ENCODE data around the gene PPP2R5E.
"Not testable (repeated sequence)": the region's sequence is repeated elsewhere in the genome, so short reads cannot be mapped to it uniquely, and the experiment has no call there.

PPP2R5E gene

GRCh38 chr14:63543000-63543825, at the start of gene PPP2R5E:
TSS of gene PPP2R5E (minus strand) at chr14:63543377. CDS start at chr14:63539685, 3,692 bp downstream.
- DNase-seq: peak; percentile 99

- not testable (repeated sequence) for DNase-seq
Observed at GRCh38 chr14:63583046-63583445, 39.9 kb upstream of the PPP2R5E start.

- DNase-seq: no peak
Observed at GRCh38 chr14:63581491-63581890, 38.3 kb upstream of the PPP2R5E start.

- DNase-seq: no peak
Observed at GRCh38 chr14:63578300-63578699, 35.1 kb upstream of the PPP2R5E start.

- DNase-seq: no peak
Observed at GRCh38 chr14:63573581-63573980, 30.4 kb upstream of the PPP2R5E start.

GRCh38 chr14:63565448-63565847, 22.3 kb upstream of the PPP2R5E start:
- no peak for DNase-seq

- DNase-seq: no peak
Observed at GRCh38 chr14:63564318-63564717, 21.1 kb upstream of the PPP2R5E start.

GRCh38 chr14:63563370-63564026, 20.3 kb upstream of the PPP2R5E start:
- DNase-seq: no peak

- DNase-seq: no peak
Observed at GRCh38 chr14:63562405-63562804, 19.2 kb upstream of the PPP2R5E start.

- no peak for DNase-seq
Observed at GRCh38 chr14:63555572-63555971, 12.4 kb upstream of the PPP2R5E start.

- DNase-seq: no peak
Observed at GRCh38 chr14:63551332-63551731, 8.2 kb upstream of the PPP2R5E start.

GRCh38 chr14:63547798-63548335, 4.7 kb upstream of the PPP2R5E start:
- DNase-seq: no peak

- DNase-seq: no peak
Observed at GRCh38 chr14:63545431-63545830, 2.3 kb upstream of the PPP2R5E start.

- no peak for DNase-seq
Observed at GRCh38 chr14:63544591-63545299, 1.6 kb upstream of the PPP2R5E start.

- DNase-seq: no peak
Observed at GRCh38 chr14:63543826-63544406, 739 bp upstream of the PPP2R5E start.

- no peak for DNase-seq
Observed at GRCh38 chr14:63542231-63542999, 762 bp downstream of the PPP2R5E start.

GRCh38 chr14:63535918-63536317, 7.3 kb downstream of the PPP2R5E start:
- DNase-seq: no peak

- no peak for DNase-seq
Observed at GRCh38 chr14:63533474-63533873, 9.7 kb downstream of the PPP2R5E start.

- peak; percentile 25 for DNase-seq
Observed at GRCh38 chr14:63524537-63525155, 18.5 kb downstream of the PPP2R5E start.

GRCh38 chr14:63523735-63524426, 19.3 kb downstream of the PPP2R5E start:
- DNase-seq: no peak

GRCh38 chr14:63522511-63522910, 20.7 kb downstream of the PPP2R5E start:
- not testable (repeated sequence) for DNase-seq

All from activated CD4-positive, alpha-beta T cell treated with anti-CD3 and anti-CD28 coated beads, Interleukin-10, Interleukin-2, amounts not matched to agents 100 ng/mL and 50 ng/mL, durations not matched to agents 16 hours and 8 hours (primary cell).